Measurements from ENCODE around the gene LMOD3.

Gene LMOD3

DNA sequence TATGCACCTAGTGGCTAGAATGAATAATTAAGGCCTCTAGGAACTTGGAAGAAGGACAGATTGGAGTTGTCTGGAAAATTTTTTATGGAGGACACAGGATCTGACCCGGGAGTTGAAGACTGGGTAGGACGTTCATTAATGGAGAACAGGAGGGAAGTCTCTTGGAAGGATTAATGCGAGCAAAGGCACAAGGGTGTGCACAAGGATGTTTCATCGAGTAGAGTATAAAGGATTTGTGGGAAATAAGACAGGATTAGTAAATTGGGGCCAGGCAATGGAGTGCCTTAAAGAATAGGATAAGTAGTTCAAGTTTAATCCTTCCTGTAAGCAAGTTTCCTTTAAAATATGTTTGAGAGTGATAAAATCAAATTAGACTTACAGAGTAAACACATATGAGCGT is 14.6 kb downstream of the LMOD3 start:
- TF ChIP-seq CTCF (IDR thresholded peaks at IDR 0.05; ENCODE audit: low read depth, low read length): no peak
- DNase-seq (ENCODE audit: extremely low read depth, low read depth): no peak

DNA sequence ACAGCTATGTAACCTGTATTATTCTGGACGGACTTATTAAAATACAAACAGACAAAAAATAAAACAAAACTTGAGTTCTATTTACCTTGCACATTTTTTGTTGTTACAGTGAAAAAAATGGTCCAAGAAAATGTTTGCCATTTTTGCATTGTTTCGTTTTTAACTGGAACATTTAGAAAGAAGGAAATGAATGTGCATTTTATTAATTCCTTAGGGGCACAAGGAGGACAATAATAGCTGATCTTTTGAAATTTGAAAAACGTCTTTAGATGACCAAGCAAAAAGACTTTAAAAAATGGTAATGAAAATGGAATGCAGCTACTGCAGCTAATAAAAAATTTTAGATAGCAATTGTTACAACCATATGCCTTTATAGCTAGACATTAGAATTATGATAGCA is 17.1 kb downstream of the LMOD3 start:
- no peak for DNase-seq (ENCODE audit: extremely low read depth, low read depth)
- no peak for TF ChIP-seq CTCF (IDR thresholded peaks at IDR 0.05; ENCODE audit: low read depth, low read length)

DNA sequence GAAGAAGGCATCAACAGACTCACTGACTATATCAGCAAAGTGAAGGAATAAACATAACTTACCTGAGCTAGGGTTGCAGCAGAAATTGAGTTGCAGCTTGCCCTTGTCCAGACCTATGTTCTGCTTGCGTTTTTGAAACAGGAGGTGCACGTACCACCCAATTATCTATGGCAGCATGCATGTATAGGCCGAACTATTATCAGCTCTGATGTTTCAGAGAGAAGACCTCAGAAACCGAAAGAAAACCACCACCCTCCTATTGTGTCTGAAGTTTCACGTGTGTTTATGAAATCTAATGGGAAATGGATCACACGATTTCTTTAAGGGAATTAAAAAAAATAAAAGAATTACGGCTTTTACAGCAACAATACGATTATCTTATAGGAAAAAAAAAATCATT is 17.8 kb downstream of the LMOD3 start:
- no peak for DNase-seq (ENCODE audit: extremely low read depth, low read depth)
- TF ChIP-seq CTCF (IDR thresholded peaks at IDR 0.05; ENCODE audit: low read depth, low read length): no peak

DNA sequence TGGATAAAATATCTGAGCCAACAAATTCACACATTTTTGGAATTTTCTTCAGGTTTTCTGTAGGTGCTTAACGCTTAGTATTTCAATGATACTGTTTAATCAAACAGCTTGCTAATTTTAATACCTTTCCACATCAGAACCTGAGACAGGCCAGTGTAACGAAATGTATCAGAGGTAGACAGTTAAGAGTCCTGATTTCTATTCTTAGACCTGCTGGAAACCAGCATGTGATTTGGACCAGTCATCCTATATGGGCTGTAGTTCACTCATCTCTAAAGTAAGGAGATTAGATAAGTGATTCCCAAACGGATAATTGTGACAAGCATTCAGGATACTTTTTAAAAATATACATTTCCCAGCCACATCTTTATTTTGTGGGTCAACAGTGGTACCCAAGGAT is 19.3 kb downstream of the LMOD3 start:
- TF ChIP-seq CTCF (IDR thresholded peaks at IDR 0.05; ENCODE audit: low read depth, low read length): no peak
- DNase-seq (ENCODE audit: extremely low read depth, low read depth): no peak

- TF ChIP-seq CTCF (IDR thresholded peaks at IDR 0.05; ENCODE audit: low read depth, low read length): no peak
- DNase-seq (ENCODE audit: extremely low read depth, low read depth): no peak
These were observed 20.0 kb downstream of the LMOD3 start for GRCh38 chr3:69102384-69102783.

DNA sequence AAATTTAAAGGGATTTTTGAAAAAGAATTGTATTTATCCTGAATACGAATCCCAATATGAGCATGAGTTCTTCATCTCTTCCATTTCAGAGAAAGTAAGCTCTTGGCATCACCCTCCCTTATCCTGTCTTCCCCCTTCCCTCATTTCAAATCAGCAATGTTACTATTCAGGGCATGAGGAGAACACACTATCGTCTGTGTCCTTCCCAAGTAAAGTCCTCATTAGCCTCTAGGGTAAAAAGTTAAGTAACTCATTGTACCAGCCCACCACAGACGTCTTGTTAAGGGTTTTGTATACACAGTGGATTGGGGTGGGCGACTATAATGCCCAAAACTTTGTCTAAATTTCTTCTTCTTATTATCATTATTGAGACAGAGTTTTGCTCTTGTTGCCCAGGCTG is 22.8 kb downstream of the LMOD3 start:
- TF ChIP-seq CTCF (IDR thresholded peaks at IDR 0.05; ENCODE audit: low read depth, low read length): no peak
- DNase-seq (ENCODE audit: extremely low read depth, low read depth): no peak

DNA sequence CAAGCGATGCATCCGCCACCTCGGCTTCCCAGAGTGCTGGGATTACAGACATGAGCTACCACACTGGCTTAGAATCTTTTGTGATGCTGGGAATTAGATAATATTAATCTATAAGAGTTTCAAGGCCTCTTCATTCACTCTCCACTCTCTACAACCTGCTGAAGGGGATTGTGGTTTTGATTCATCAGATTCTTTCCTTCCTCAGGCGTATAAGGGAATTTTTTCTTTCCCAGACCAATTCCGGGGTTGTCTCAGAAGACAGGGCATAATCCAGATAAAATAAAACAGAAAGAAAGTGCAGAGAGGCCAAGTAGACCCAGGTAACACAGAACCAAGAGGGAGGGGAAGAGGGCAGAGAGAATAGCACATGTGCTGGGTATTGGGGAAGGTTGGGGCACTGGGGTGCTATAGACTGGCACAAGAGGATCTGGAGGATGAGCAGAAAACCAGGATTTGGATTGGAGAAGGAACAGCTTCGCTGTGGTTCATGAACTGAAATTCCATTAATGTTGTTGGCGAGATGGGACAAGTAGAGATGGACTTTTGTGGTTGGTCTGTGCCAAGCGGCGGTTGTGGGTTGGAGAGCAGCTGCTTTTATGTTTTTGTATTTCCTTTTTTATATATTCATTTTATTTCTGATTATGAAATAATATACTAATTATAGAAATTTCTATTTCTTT is 24.8 kb downstream of the LMOD3 start:
- TF ChIP-seq CTCF (IDR thresholded peaks at IDR 0.05; ENCODE audit: low read depth, low read length): no peak
- DNase-seq (ENCODE audit: extremely low read depth, low read depth): no peak
